Neural progenitor cell (in vitro differentiated cells): ENCODE data around the gene ELMOD1. TPM values are rescaled to one million over a fixed set of nuclear protein-coding genes. Genes with fewer than 3 reads are reported as not detected.
A peak's percentile ranks its signal among the peaks of the same experiment; 100 is the strongest.

Experiments used
- DNase-seq: peaks from one replicate; pipeline ENCODE4 v3.0.0-alpha.2; 2016; ENCODE audit warnings: low spot score
- H2AFZ ChIP-seq: fragments of 200-600 bp; sonication (generic); replicated peaks from 2 replicates; pipeline ENCODE4 v1.6.1; 2016; ENCODE audit warnings: antibody characterized with exemption
- H3F3A ChIP-seq: fragments of 200-600 bp; sonication (generic); 2 replicates; pipeline ENCODE4 v1.6.1; 2016; ENCODE audit warnings: antibody characterized with exemption, low read depth
- H3K27ac ChIP-seq: fragments of 200-600 bp; sonication (generic); 2 replicates; pipeline ENCODE4 v1.5.1; 2016; ENCODE audit warnings: mild to moderate bottlenecking
- H3K27me3 ChIP-seq: fragments of 200-600 bp; sonication (generic); 2 replicates; pipeline ENCODE4 v1.6.1; 2016; ENCODE audit warnings: mild to moderate bottlenecking, moderate library complexity
- H3K36me3 ChIP-seq: fragments of 200-600 bp; sonication (generic); 2 replicates; pipeline ENCODE4 v1.5.1; 2016
- H3K4me1 ChIP-seq: fragments of 200-600 bp; sonication (generic); 2 replicates; pipeline ENCODE4 v1.6.1; 2016; ENCODE audit warnings: mixed run types
- H3K4me2 ChIP-seq: fragments of 200-600 bp; sonication (generic); 2 replicates; pipeline ENCODE4 v1.6.1; 2016
- H3K4me3 ChIP-seq: fragments of 200-600 bp; sonication (generic); 2 replicates; pipeline ENCODE4 v1.5.1; 2016
- H3K79me2 ChIP-seq: fragments of 200-600 bp; sonication (generic); 2 replicates; pipeline ENCODE4 v1.6.1; 2016; ENCODE audit warnings: low read depth
- H3K9ac ChIP-seq: fragments of 200-600 bp; sonication (generic); 2 replicates; pipeline ENCODE4 v1.6.1; 2016
- H3K9me3 ChIP-seq: fragments of 200-600 bp; sonication (generic); 2 replicates; pipeline ENCODE4 v1.5.1; 2016; ENCODE audit warnings: low read depth
- H4K20me1 ChIP-seq: fragments of 200-600 bp; sonication (generic); 2 replicates; pipeline ENCODE4 v1.6.1; 2016; ENCODE audit warnings: low read depth
- H3K27ac Mint-ChIP-seq: 3 replicates; pipeline ENCODE4 v1.8.0; 2021; ENCODE audit warnings: mixed read lengths
- H3K27me3 Mint-ChIP-seq: 2 replicates; pipeline ENCODE4 v1.8.0; 2022; ENCODE audit warnings: low read depth, mild to moderate bottlenecking, inconsistent platforms, moderate library complexity, mixed read lengths; ENCODE audit not compliant: insufficient read depth
- H3K36me3 Mint-ChIP-seq: 3 replicates; pipeline ENCODE4 v1.8.0; 2021; ENCODE audit warnings: mixed read lengths
- H3K4me1 Mint-ChIP-seq: 3 replicates; pipeline ENCODE4 v1.8.0; 2021; ENCODE audit warnings: mixed read lengths
- H3K4me3 Mint-ChIP-seq: 3 replicates; pipeline ENCODE4 v1.8.0; 2021; ENCODE audit warnings: mild to moderate bottlenecking, moderate library complexity, mixed read lengths
- H3K9me3 Mint-ChIP-seq: 3 replicates; pipeline ENCODE4 v1.8.0; 2020; ENCODE audit warnings: mixed read lengths
- EZH2 ChIP-seq: fragments of 200-600 bp; sonication (generic); IDR thresholded peaks from 2 replicates; pipeline ENCODE4 v1.6.1; 2017; ENCODE audit warnings: antibody characterized with exemption, mild to moderate bottlenecking, moderate library complexity
- EZH2phosphoT487 ChIP-seq: fragments of 200-600 bp; sonication (generic); IDR thresholded peaks from 2 replicates; pipeline ENCODE4 v1.6.1; 2017; ENCODE audit warnings: antibody characterized with exemption
- total RNA-seq: library from RNA; depleted of rRNA; stranded (reverse); fragments of >200 nt; gene quantifications from 2 replicates; pipeline ENCODE4 v1.2.3, GENCODE V29; 2015; ENCODE audit warnings: low replicate concordance
- TF ChIP-seq, protein P1 (sequence below): fragments of 200-600 bp; sonication (generic); IDR thresholded peaks from 2 replicates; pipeline ENCODE4 v1.5.1; 2017; ENCODE audit warnings: antibody characterized with exemption, mild to moderate bottlenecking

ELMOD1 gene
- total RNA-seq, 1 donor from 2014 or later: not detected

GRCh38 chr11:107561688-107562087, 29.3 kb upstream of the ELMOD1 start:
- Histone ChIP-seq H4K20me1 (no peaks in the 10 kb centered on the region), H3F3A (no peaks in the 10 kb centered on the region), H3K4me2 (no peak overlapping the region), H3K9ac (no peak overlapping the region), H3K36me3 (no peaks in the 10 kb centered on the region), H2AFZ (no peak overlapping the region), H3K4me3 (no peak overlapping the region), H3K27ac (no peak overlapping the region), H3K27me3 (no peaks in the 10 kb centered on the region), H3K4me1 (no peaks in the 10 kb centered on the region), H3K79me2 (peaks cover 30% of the 10 kb centered on the region), H3K9me3 (no peaks in the 10 kb centered on the region)
- Mint-ChIP-seq H3K27me3 (no peaks in the 10 kb centered on the region), H3K4me1 (peaks cover 19% of the 10 kb centered on the region), H3K9me3 (no peaks in the 10 kb centered on the region), H3K27ac (no peak overlapping the region), H3K4me3 (no peak overlapping the region), H3K36me3 (peaks cover 2% of the 10 kb centered on the region)
- DNase-seq: no peak
- TF ChIP-seq, protein P1, sequence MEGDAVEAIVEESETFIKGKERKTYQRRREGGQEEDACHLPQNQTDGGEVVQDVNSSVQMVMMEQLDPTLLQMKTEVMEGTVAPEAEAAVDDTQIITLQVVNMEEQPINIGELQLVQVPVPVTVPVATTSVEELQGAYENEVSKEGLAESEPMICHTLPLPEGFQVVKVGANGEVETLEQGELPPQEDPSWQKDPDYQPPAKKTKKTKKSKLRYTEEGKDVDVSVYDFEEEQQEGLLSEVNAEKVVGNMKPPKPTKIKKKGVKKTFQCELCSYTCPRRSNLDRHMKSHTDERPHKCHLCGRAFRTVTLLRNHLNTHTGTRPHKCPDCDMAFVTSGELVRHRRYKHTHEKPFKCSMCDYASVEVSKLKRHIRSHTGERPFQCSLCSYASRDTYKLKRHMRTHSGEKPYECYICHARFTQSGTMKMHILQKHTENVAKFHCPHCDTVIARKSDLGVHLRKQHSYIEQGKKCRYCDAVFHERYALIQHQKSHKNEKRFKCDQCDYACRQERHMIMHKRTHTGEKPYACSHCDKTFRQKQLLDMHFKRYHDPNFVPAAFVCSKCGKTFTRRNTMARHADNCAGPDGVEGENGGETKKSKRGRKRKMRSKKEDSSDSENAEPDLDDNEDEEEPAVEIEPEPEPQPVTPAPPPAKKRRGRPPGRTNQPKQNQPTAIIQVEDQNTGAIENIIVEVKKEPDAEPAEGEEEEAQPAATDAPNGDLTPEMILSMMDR: no peak
- TF ChIP-seq EZH2: no peak
- no peak for TF ChIP-seq EZH2phosphoT487

GRCh38 chr11:107562647-107563208, 28.2 kb upstream of the ELMOD1 start:
- no peaks in the 10 kb centered on the region for H3K4me1 ChIP-seq
- peaks cover 30% of the 10 kb centered on the region for H3K79me2 ChIP-seq
- no peaks in the 10 kb centered on the region for H3K27me3 ChIP-seq
- DNase-seq: no peak
- no peaks in the 10 kb centered on the region for H3F3A ChIP-seq
- no peak overlapping the region for H3K4me3 ChIP-seq
- Mint-ChIP-seq H3K27ac (peak overlapping the region; percentile 80), H3K4me3 (no peak overlapping the region), H3K4me1 (peaks cover 19% of the 10 kb centered on the region), H3K36me3 (no peaks in the 10 kb centered on the region), H3K9me3 (no peaks in the 10 kb centered on the region), H3K27me3 (no peaks in the 10 kb centered on the region)
- H3K9me3 ChIP-seq: no peaks in the 10 kb centered on the region
- H2AFZ ChIP-seq: no peak overlapping the region
- H3K36me3 ChIP-seq: no peaks in the 10 kb centered on the region
- no peak overlapping the region for H3K27ac ChIP-seq
- no peak for TF ChIP-seq EZH2phosphoT487
- no peak for TF ChIP-seq EZH2
- TF ChIP-seq, protein P1: no peak
- no peak overlapping the region for H3K9ac ChIP-seq
- H4K20me1 ChIP-seq: no peaks in the 10 kb centered on the region
- no peak overlapping the region for H3K4me2 ChIP-seq

- no peak overlapping the region for H3K4me3 ChIP-seq
- H3K9ac ChIP-seq: no peak overlapping the region
- no peaks in the 10 kb centered on the region for H3K27me3 ChIP-seq
- H3K9me3 Mint-ChIP-seq: no peaks in the 10 kb centered on the region
- peak overlapping the region; percentile 93 for H3K4me2 ChIP-seq
- H3K36me3 ChIP-seq: no peaks in the 10 kb centered on the region
- H3K79me2 ChIP-seq: peaks cover 30% of the 10 kb centered on the region
- no peaks in the 10 kb centered on the region for H4K20me1 ChIP-seq
- no peak overlapping the region for H2AFZ ChIP-seq
- H3K36me3 Mint-ChIP-seq: no peaks in the 10 kb centered on the region
- H3K27ac ChIP-seq: no peak overlapping the region
- no peak overlapping the region for H3K4me3 Mint-ChIP-seq
- no peaks in the 10 kb centered on the region for H3F3A ChIP-seq
- H3K4me1 ChIP-seq: no peaks in the 10 kb centered on the region
- no peaks in the 10 kb centered on the region for H3K27me3 Mint-ChIP-seq
- no peaks in the 10 kb centered on the region for H3K9me3 ChIP-seq
- H3K27ac Mint-ChIP-seq: no peak overlapping the region
- DNase-seq: peak; percentile 40
- peaks cover 19% of the 10 kb centered on the region for H3K4me1 Mint-ChIP-seq
- TF ChIP-seq EZH2 (no peak), EZH2phosphoT487 (no peak)
- TF ChIP-seq, protein P1: peak; percentile 71
Measured at GRCh38 chr11:107563702-107564101, 27.2 kb upstream of the ELMOD1 start.
